ENCODE data around the gene SRP9. TPM values are rescaled to one million over a fixed set of nuclear protein-coding genes. Genes with fewer than 3 reads are reported as not detected.

SRP9 gene
- total and polyA plus RNA-seq, 8 donors = 68.9 to 289 (median 156) TPM

DNA sequence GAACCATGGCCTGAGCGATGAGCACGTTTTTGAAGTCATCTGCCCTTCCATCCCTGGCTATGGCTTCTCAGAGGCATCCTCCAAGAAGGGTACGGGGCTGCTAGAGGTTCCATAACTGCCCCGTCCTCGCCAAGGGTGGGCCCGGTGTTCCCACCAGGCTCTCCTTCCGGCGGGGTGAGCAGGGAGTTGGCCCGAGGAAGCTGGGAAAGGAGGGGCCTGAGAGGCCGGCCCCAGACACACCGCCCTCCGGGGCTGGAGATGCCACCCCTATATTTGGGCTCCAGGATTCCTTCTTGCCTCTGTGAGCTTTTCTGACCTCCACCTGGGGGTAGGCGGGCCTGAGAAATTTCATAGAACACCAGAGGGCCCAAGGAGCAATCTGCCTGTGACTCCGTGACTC lies 61.2 kb downstream of the SRP9 start:
- peak overlapping the region in 1 of 5 donors; percentile 20 for H3K27ac ChIP-seq
- no peak for TF ChIP-seq POLR2AphosphoS5 (IDR thresholded peaks at IDR 0.05)
- TF ChIP-seq EP300 (IDR thresholded peaks at IDR 0.05) = no peak
- TF ChIP-seq POLR2A (IDR thresholded peaks at IDR 0.05) = no peak
- TF ChIP-seq, protein P1, sequence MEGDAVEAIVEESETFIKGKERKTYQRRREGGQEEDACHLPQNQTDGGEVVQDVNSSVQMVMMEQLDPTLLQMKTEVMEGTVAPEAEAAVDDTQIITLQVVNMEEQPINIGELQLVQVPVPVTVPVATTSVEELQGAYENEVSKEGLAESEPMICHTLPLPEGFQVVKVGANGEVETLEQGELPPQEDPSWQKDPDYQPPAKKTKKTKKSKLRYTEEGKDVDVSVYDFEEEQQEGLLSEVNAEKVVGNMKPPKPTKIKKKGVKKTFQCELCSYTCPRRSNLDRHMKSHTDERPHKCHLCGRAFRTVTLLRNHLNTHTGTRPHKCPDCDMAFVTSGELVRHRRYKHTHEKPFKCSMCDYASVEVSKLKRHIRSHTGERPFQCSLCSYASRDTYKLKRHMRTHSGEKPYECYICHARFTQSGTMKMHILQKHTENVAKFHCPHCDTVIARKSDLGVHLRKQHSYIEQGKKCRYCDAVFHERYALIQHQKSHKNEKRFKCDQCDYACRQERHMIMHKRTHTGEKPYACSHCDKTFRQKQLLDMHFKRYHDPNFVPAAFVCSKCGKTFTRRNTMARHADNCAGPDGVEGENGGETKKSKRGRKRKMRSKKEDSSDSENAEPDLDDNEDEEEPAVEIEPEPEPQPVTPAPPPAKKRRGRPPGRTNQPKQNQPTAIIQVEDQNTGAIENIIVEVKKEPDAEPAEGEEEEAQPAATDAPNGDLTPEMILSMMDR (IDR thresholded peaks at IDR 0.05) = no peak
- no peak for DNase-seq
- H3K4me3 ChIP-seq = no peak overlapping the region
- no peaks in the 10 kb centered on the region for H3K27me3 ChIP-seq
- peaks cover 4 to 26% (median 5%) of the 10 kb centered on the region in 4 donors for H3K4me1 ChIP-seq
- intact Hi-C loops (cut with DNase I; ENCODE audit: low total_unique reads) = no loop called here
- H3K36me3 ChIP-seq = peaks cover 23 to 68% (median 61%) of the 10 kb centered on the region in 4 donors
- 75 to 92% (median 86%) methylated on average over 11 to 14 of the region's 14 CpGs for WGBS, 5 donors
- no peaks in the 10 kb centered on the region for H3K9me3 ChIP-seq

Small RNAs within 50 kb of the gene (small RNA-seq; reads per million reads assigned to genes)
- 0 reads per million in 4 donors for gene RNU6-1304P

Other genes with a start within 250 kb of the SRP9 start
- 100 to 1,000 TPM in 4 of 5 donors, 10 to 100 TPM in 1; 70.1 to 186 (median 154) TPM for gene ENAH, start 124.7 kb upstream of the SRP9 start, total RNA-seq
- gene ENAH, start 124.7 kb upstream of the SRP9 start, polyA plus RNA-seq = 10 to 100 TPM in 2 of 3 donors, 1 to 10 TPM in 1; 8.5 to 40.9 (median 38.5) TPM
- gene EPHX1, start 32.3 kb downstream of the SRP9 start, total RNA-seq = 10 to 100 TPM; 13.0 to 94.6 (median 42.6) TPM
- 10 to 100 TPM; 19.9 to 69.6 (median 26.1) TPM for gene EPHX1, start 32.3 kb downstream of the SRP9 start, polyA plus RNA-seq
- gene TMEM63A, start 104.6 kb downstream of the SRP9 start, total RNA-seq = 100 to 1,000 TPM in 3 of 5 donors, 10 to 100 TPM in 2; 82.6 to 208 (median 101) TPM
- gene TMEM63A, start 104.6 kb downstream of the SRP9 start, polyA plus RNA-seq = 10 to 100 TPM in 2 of 3 donors, 1 to 10 TPM in 1; 5.3 to 25.7 (median 22.8) TPM
- gene LEFTY1, start 111.3 kb downstream of the SRP9 start, total RNA-seq = 100 to 1,000 TPM in 1 of 5 donors, under 1 TPM in 1, not detected in 3; 0.55 to 499 TPM
- gene LEFTY1, start 111.3 kb downstream of the SRP9 start, polyA plus RNA-seq = under 1 TPM; 0.37 to 0.73 (median 0.61) TPM
- gene PYCR2, start 146.4 kb downstream of the SRP9 start, total RNA-seq = 10 to 100 TPM; 20.1 to 42.9 (median 21.8) TPM
- 10 to 100 TPM; 39.0 to 59.4 (median 39.9) TPM for gene PYCR2, start 146.4 kb downstream of the SRP9 start, polyA plus RNA-seq
- 100 to 1,000 TPM in 1 of 5 donors, under 1 TPM in 1, not detected in 3; 0.18 to 138 TPM for gene LEFTY2, start 163.4 kb downstream of the SRP9 start, total RNA-seq
- gene LEFTY2, start 163.4 kb downstream of the SRP9 start, polyA plus RNA-seq = under 1 TPM in 1 of 3 donors, not detected in 2; 0.13 TPM
- 10 to 100 TPM in 2 of 5 donors, 1 to 10 TPM in 3; 4.0 to 40.2 (median 9.0) TPM for gene SDE2, start 221.5 kb downstream of the SRP9 start, total RNA-seq
- 1 to 10 TPM; 4.9 to 7.6 (median 7.6) TPM for gene SDE2, start 221.5 kb downstream of the SRP9 start, polyA plus RNA-seq